ENCODE data around the gene ESR1.

DNA sequence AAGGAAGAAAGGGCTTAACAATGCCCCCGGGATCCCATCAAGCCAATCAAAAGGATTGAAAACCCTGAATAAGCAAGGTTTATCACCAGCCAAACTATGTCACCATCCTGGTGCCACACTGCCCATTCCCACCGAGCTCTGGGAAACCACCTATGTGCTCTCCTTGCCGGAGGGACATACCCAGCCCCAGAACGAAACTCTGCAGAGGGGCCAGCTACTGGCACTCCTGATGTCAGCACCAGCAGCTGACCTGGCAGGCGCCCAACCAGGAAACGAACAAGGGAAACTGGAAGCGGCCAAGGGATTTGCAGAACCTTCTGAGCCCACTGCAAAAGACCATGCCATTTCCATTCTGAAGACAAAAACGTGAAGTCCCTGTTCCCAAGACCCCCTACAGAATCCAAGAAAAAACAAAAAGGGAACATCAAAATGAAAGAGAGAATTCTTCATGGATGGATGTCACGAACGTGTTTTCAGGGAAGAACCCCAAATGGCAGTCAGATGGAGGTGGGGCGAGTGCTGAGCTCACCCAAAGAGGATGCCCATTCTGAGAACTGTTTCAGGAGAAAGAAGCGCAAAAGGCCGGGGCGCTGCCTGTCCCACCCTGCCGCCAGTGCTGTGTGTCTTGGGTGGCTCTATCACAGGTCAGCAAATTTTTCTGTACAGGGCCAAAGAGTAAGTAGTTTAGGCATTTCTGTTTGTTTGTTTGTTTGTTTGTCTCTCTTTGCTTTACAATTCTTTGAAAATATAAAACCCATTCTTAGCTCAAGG is 305.2 kb downstream of the ESR1 start:
- no peak for TF ChIP-seq POLR2A (IDR thresholded peaks at IDR 0.05)
- TF ChIP-seq, protein P1, sequence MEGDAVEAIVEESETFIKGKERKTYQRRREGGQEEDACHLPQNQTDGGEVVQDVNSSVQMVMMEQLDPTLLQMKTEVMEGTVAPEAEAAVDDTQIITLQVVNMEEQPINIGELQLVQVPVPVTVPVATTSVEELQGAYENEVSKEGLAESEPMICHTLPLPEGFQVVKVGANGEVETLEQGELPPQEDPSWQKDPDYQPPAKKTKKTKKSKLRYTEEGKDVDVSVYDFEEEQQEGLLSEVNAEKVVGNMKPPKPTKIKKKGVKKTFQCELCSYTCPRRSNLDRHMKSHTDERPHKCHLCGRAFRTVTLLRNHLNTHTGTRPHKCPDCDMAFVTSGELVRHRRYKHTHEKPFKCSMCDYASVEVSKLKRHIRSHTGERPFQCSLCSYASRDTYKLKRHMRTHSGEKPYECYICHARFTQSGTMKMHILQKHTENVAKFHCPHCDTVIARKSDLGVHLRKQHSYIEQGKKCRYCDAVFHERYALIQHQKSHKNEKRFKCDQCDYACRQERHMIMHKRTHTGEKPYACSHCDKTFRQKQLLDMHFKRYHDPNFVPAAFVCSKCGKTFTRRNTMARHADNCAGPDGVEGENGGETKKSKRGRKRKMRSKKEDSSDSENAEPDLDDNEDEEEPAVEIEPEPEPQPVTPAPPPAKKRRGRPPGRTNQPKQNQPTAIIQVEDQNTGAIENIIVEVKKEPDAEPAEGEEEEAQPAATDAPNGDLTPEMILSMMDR (IDR thresholded peaks at IDR 0.05): no peak
